Muscle layer of duodenum (tissue), 2 donors: ENCODE measurements around the gene FGGY.

Experiments used
- H3K27ac ChIP-seq: one replicate; pipeline ENCODE4 v1.7.0; 2013; ENCODE audit warnings: mild to moderate bottlenecking, low read length
- H3K27me3 ChIP-seq: one replicate; pipeline ENCODE4 v1.7.0; 2013; ENCODE audit warnings: low read depth, mild to moderate bottlenecking, control low read depth, low read length
- H3K36me3 ChIP-seq, 2 donors: one replicate each; pipeline ENCODE4 v1.7.0; 2013; ENCODE audit warnings: low read length in 2 of 2, control low read depth in 1 of 2, mild to moderate bottlenecking in 1 of 2; ENCODE audit not compliant: insufficient read depth in 2 of 2, control insufficient read depth in 1 of 2
- H3K4me1 ChIP-seq, 2 donors: one replicate each; pipeline ENCODE4 v1.7.0; 2013; ENCODE audit warnings: low read length in 2 of 2, mild to moderate bottlenecking in 2 of 2, control low read depth in 1 of 2, moderate library complexity in 1 of 2; ENCODE audit not compliant: insufficient read depth in 2 of 2, control insufficient read depth in 1 of 2
- H3K4me3 ChIP-seq, 2 donors: one replicate each; pipeline ENCODE4 v1.7.0; 2013; ENCODE audit warnings: low read length in 2 of 2, low read depth in 1 of 2, mild to moderate bottlenecking in 1 of 2
- H3K9me3 ChIP-seq, 2 donors: one replicate each; pipeline ENCODE4 v1.7.0; 2013; ENCODE audit warnings: low read length in 2 of 2, control low read depth in 1 of 2, mild to moderate bottlenecking in 1 of 2; ENCODE audit not compliant: control insufficient read depth in 1 of 2
- donor health status: healthy.

FGGY gene

GRCh38 chr1:59317343-59317742 is 20.4 kb downstream of the FGGY start:
- no peaks in the 10 kb centered on the region for H3K27me3 ChIP-seq
- peak overlapping the region; percentile 10 to 34 for H3K4me3 ChIP-seq
- peaks cover 5 to 21% of the 10 kb centered on the region in 2 donors for H3K4me1 ChIP-seq
- peak overlapping the region; percentile 46 for H3K27ac ChIP-seq
- no peaks in the 10 kb centered on the region for H3K9me3 ChIP-seq
- H3K36me3 ChIP-seq: no peaks in the 10 kb centered on the region

- Histone ChIP-seq H3K4me1 (peaks cover 5 to 21% of the 10 kb centered on the region in 2 donors), H3K27me3 (no peaks in the 10 kb centered on the region), H3K27ac (no peak overlapping the region)
Observed at GRCh38 chr1:59317780-59318179, 20.9 kb downstream of the FGGY start.

GRCh38 chr1:59318271-59318860 is 21.5 kb downstream of the FGGY start:
- Histone ChIP-seq H3K27me3 (no peaks in the 10 kb centered on the region), H3K9me3 (no peaks in the 10 kb centered on the region), H3K4me1 (peaks cover 5 to 21% of the 10 kb centered on the region in 2 donors), H3K27ac (no peak overlapping the region), H3K4me3 (no peak overlapping the region), H3K36me3 (no peaks in the 10 kb centered on the region)

More at GRCh38 chr1:59317780-59318179, 20.9 kb downstream of the FGGY start:
- no peaks in the 10 kb centered on the region for H3K9me3 ChIP-seq
- no peaks in the 10 kb centered on the region for H3K36me3 ChIP-seq
- H3K4me3 ChIP-seq: no peak overlapping the region

DNA sequence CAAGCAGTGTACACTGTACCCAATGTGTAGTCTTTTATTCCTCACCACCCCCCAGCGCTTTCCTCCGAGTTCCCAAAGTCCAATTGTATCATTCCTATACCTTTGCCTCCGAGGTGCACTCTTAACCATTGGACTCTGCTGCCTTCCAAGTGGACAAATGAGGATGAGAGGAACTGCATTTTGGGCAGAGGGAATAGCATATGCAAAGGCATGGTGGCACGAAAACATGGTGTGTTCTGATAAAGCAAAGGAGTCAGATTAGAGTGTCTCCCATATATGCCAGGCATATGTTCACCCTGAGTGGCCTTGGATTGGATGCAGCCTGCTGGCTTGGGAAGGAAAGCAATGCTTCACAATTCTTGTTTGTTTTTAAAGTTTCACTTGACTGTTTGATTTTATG is 25.5 kb downstream of the FGGY start:
- Histone ChIP-seq H3K4me3 (no peak overlapping the region), H3K4me1 (peaks cover 4 to 14% of the 10 kb centered on the region in 2 donors), H3K9me3 (no peaks in the 10 kb centered on the region), H3K27me3 (no peaks in the 10 kb centered on the region), H3K36me3 (no peaks in the 10 kb centered on the region), H3K27ac (no peak overlapping the region)

DNA sequence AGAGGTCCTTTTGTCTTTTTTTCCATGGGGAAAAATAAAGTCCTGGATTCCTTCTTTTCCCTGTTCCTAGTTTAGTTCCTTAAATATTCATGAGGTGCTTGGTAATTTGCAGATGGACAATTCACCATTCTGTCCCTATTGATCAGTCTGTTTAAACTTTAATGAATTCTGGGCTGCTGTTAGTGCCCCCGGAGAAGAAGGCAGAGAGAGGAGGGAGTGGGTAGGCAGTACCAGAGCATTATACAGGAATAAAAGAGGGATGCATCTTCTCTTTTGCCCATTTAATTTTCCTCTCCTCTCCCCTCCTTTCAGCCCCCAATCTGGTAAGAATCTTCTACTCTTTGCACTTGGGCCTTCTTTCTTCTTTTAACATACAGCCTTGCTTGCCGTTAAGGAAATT is 25.9 kb downstream of the FGGY start:
- Histone ChIP-seq H3K4me1 (peaks cover 0 to 10% of the 10 kb centered on the region in 2 donors), H3K36me3 (no peaks in the 10 kb centered on the region), H3K9me3 (no peaks in the 10 kb centered on the region), H3K4me3 (no peak overlapping the region), H3K27me3 (no peaks in the 10 kb centered on the region), H3K27ac (no peak overlapping the region)

DNA sequence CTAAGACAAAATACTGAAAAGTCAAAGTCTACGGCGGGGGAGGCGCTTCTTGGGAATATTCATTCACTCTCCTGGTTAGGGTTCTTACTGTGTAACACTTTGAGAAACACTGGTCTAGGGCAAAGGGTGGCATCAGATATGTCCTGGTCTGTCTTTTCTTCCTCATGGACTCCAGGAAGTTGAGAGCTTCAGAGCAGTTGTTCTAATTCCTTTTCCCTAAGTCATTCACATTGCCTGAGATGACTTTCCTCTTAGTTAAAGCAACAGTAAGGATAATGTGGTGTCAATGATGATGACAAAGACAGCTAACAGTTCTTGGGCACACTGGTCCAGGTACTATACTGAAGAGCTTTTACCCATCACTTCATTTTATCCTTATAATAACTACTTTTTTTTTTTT is 27.0 kb downstream of the FGGY start:
- Histone ChIP-seq H3K27ac (no peak overlapping the region), H3K9me3 (no peaks in the 10 kb centered on the region), H3K4me3 (no peak overlapping the region), H3K27me3 (no peaks in the 10 kb centered on the region), H3K4me1 (peaks cover 0 to under 1% of the 10 kb centered on the region in 2 donors), H3K36me3 (no peaks in the 10 kb centered on the region)

GRCh38 chr1:59328353-59328752 is 31.5 kb downstream of the FGGY start:
- no peaks in the 10 kb centered on the region for H3K9me3 ChIP-seq
- no peaks in the 10 kb centered on the region for H3K36me3 ChIP-seq
- H3K27me3 ChIP-seq: no peaks in the 10 kb centered on the region
- no peak overlapping the region for H3K4me3 ChIP-seq
- H3K4me1 ChIP-seq: no peaks in the 10 kb centered on the region
- no peak overlapping the region for H3K27ac ChIP-seq

- no peak overlapping the region for H3K27ac ChIP-seq
- no peak overlapping the region for H3K4me3 ChIP-seq
- H3K9me3 ChIP-seq: no peaks in the 10 kb centered on the region
- H3K4me1 ChIP-seq: no peaks in the 10 kb centered on the region
- no peaks in the 10 kb centered on the region for H3K36me3 ChIP-seq
- H3K27me3 ChIP-seq: no peaks in the 10 kb centered on the region
Observed at GRCh38 chr1:59329412-59330053, 32.6 kb downstream of the FGGY start.

- Histone ChIP-seq H3K9me3 (no peaks in the 10 kb centered on the region), H3K36me3 (no peaks in the 10 kb centered on the region), H3K4me1 (no peaks in the 10 kb centered on the region), H3K4me3 (no peak overlapping the region), H3K27ac (no peak overlapping the region), H3K27me3 (no peaks in the 10 kb centered on the region)
Observed at GRCh38 chr1:59331686-59332620, 35.1 kb downstream of the FGGY start.

DNA sequence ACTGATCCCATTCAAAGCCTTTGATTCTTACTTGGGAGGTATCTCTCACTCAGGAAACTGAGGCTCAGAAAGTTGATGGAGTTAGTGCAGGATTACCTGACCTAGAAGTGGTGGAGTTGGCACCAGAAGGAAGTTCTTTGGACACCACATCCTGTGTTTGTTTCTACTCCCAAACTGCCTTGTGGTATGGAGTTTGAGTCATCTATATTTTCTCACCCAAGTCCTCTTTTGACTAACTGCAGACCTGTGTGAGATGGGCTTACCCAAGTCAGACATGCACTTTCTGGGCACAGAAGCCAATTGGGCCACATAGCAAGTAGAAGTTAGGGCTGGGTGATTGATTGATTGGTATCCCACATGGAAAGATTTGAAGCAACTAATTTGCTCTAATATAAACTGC is 36.1 kb downstream of the FGGY start:
- Histone ChIP-seq H3K4me1 (no peaks in the 10 kb centered on the region), H3K36me3 (no peaks in the 10 kb centered on the region), H3K4me3 (no peak overlapping the region), H3K9me3 (no peaks in the 10 kb centered on the region), H3K27me3 (no peaks in the 10 kb centered on the region), H3K27ac (no peak overlapping the region)

DNA sequence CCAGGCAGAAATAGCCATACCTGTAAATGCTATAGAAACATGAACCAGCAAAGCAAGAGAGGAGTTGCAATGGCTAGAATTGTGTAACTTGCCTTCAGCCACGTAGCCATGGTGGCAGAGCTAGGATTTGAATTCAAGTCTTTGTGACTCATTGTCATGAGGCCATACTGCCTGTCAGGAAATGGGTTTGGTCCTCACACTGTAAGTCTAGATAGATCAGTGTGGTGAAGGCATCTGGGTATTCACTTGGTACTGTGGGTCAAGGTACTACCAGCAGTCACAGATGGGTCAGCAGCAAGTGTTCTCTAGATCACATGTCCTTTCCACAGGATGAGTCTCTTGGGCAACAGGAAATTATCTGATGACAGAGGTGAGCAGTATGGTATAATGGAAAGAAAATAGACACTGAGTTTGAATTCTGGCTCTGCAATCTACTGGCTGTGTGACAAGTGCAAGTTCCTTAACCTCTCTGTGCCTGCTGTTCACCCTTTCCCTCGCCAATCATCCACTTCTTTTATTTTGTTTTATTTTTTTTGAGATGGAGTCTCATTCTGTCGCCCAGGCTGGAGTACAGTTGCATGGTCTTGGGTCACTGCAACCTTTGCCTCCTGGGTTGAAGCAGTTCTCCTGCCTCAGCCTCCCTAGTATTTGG is 36.9 kb downstream of the FGGY start:
- Histone ChIP-seq H3K27me3 (no peaks in the 10 kb centered on the region), H3K36me3 (no peaks in the 10 kb centered on the region), H3K4me3 (no peak overlapping the region), H3K4me1 (no peaks in the 10 kb centered on the region), H3K9me3 (no peaks in the 10 kb centered on the region), H3K27ac (no peak overlapping the region)
